C4-2B (cell line): ENCODE results near the gene GRIA1.

Source experiments
- ZFX ChIP-seq: fragments of 450-650 bp; IDR thresholded peaks from 2 replicates; pipeline ENCODE4 v1.6.1; 2017
- TF ChIP-seq, protein P1 (sequence below): fragments of 450-650 bp; conservative IDR thresholded peaks from 2 replicates; pipeline ENCODE4 v1.5.1; 2017; ENCODE audit warnings: mild to moderate bottlenecking

DNA sequence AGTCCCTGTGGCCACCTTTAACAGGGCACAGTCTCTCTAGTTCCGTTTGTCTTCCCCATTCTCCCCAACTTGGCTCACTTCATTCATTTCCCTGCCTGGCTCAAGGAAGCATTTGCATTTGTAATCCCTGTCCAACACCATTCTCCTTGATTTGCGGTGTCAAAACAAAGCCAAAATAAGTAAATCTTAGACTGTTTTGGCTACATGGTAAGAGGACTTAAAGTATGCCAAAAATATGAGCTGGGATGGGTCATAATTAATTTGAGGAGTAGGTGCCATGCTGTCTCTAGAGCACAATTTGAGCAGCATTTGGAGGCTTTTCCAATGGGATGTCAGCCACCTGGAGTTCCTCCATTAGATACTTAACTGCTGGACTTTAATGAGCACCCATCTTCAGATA lies 3.7 kb upstream of the GRIA1 start:
- TF ChIP-seq, protein P1, sequence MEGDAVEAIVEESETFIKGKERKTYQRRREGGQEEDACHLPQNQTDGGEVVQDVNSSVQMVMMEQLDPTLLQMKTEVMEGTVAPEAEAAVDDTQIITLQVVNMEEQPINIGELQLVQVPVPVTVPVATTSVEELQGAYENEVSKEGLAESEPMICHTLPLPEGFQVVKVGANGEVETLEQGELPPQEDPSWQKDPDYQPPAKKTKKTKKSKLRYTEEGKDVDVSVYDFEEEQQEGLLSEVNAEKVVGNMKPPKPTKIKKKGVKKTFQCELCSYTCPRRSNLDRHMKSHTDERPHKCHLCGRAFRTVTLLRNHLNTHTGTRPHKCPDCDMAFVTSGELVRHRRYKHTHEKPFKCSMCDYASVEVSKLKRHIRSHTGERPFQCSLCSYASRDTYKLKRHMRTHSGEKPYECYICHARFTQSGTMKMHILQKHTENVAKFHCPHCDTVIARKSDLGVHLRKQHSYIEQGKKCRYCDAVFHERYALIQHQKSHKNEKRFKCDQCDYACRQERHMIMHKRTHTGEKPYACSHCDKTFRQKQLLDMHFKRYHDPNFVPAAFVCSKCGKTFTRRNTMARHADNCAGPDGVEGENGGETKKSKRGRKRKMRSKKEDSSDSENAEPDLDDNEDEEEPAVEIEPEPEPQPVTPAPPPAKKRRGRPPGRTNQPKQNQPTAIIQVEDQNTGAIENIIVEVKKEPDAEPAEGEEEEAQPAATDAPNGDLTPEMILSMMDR: no peak
- no peak for TF ChIP-seq ZFX
